A549 (cell line): ENCODE data around the gene SLC10A1.

Source experiments
- BHLHE40 ChIP-seq: IDR thresholded peaks from 2 replicates; pipeline ENCODE4 v1.6.1; 2012; ENCODE audit warnings: low read depth, low read length, inconsistent platforms
- EP300 ChIP-seq, 2 experiments: fragments of >200 bp; sonication (Bioruptor Twin); formaldehyde crosslinking; IDR thresholded peaks; 2 replicates in 1 of 2; 3 replicates in 1 of 2; pipeline ENCODE4 v1.6.1; 2016 to 2017
- ESRRA ChIP-seq: fragments of 150-350 bp; IDR thresholded peaks from 2 replicates; pipeline ENCODE4 v1.6.1; 2014; ENCODE audit warnings: mild to moderate bottlenecking, low read length, borderline replicate concordance
- HDAC2 ChIP-seq: fragments of 200-600 bp; sonication (generic); IDR thresholded peaks from 2 replicates; pipeline ENCODE4 v1.6.1; 2016
- NR3C1 ChIP-seq: fragments of >200 bp; sonication (Bioruptor Twin); formaldehyde crosslinking; IDR thresholded peaks from 3 replicates; pipeline ENCODE4 v1.6.1; 2017
- POLR2A ChIP-seq: IDR thresholded peaks from 2 replicates; pipeline ENCODE4 v1.6.1; 2012; ENCODE audit warnings: mild to moderate bottlenecking, low read length
- RNF2 ChIP-seq: fragments of 200-600 bp; sonication (generic); IDR thresholded peaks from 2 replicates; pipeline ENCODE4 v1.6.1; 2016; ENCODE audit warnings: low read depth, mild to moderate bottlenecking, antibody characterized with exemption, moderate library complexity, borderline replicate concordance
- TFCP2L1 ChIP-seq: fragments of 250-450 bp; sonication (Bioruptor Pico); IDR thresholded peaks from 2 replicates; pipeline ENCODE4 v1.5.0; 2021; ENCODE audit warnings: mild to moderate bottlenecking
- TF ChIP-seq, protein P1 (sequence below): fragments of >200 bp; sonication (Bioruptor Twin); formaldehyde crosslinking; IDR thresholded peaks from 3 replicates; pipeline ENCODE4 v1.5.1; 2016

- TF ChIP-seq, protein P1, sequence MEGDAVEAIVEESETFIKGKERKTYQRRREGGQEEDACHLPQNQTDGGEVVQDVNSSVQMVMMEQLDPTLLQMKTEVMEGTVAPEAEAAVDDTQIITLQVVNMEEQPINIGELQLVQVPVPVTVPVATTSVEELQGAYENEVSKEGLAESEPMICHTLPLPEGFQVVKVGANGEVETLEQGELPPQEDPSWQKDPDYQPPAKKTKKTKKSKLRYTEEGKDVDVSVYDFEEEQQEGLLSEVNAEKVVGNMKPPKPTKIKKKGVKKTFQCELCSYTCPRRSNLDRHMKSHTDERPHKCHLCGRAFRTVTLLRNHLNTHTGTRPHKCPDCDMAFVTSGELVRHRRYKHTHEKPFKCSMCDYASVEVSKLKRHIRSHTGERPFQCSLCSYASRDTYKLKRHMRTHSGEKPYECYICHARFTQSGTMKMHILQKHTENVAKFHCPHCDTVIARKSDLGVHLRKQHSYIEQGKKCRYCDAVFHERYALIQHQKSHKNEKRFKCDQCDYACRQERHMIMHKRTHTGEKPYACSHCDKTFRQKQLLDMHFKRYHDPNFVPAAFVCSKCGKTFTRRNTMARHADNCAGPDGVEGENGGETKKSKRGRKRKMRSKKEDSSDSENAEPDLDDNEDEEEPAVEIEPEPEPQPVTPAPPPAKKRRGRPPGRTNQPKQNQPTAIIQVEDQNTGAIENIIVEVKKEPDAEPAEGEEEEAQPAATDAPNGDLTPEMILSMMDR, result no peak
- TF ChIP-seq EP300 (IDR thresholded peaks at IDR 0.05), result no peak
- TF ChIP-seq ESRRA, result no peak
- TF ChIP-seq TFCP2L1 (CRISPR knock-in tag), result no peak
- no peak for TF ChIP-seq POLR2A
- no peak for TF ChIP-seq NR3C1
- no peak for TF ChIP-seq BHLHE40
- no peak for TF ChIP-seq HDAC2
- TF ChIP-seq RNF2, result no peak
Measured at GRCh38 chr14:69755784-69756183, 41.3 kb downstream of the SLC10A1 start.
